Measurements from ENCODE around the gene ADRA2B.
A peak's percentile ranks its signal among the peaks of the same experiment; 100 is the strongest.

ADRA2B gene

DNA sequence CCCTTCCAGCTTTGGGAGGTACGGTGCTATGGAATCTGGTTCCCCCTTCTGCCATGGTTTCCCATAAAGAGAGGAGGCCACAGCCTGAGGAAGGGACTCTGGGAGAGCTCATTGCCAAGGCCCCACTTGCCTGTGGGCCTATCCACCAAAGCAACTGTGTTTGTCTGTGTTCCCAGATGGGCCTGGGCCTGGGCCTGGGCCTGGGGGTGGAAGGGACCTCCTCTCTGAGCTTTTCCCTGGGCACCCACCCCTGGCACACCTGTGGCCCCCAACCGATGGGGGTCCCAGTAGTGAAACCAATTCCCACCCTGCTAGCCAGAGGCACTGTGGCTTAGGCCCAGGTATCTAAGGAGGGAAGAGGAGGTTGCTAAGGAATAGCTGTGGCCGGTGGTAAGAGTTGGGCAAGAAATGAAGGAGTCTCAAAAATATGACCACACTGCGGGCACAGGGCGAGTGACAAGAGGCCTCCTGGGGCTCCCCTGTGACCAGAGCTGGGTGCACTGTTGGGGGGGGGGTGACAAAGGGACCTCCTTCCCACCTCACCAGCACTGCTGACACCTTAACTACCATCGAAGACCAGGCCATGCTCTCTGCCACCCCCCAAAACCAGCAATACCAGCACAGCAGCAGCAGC, 33.8 kb upstream of the ADRA2B start:
- no peak for DNase-seq (ENCODE audit: low read depth in 1 of 2, low spot score in 1 of 2)
- no peak overlapping the region for H3K4me3 ChIP-seq (replicated peaks; ENCODE audit: insufficient read depth, low read length)
- H3K27me3 ChIP-seq (ENCODE audit: insufficient read depth, poor library complexity, severe bottlenecking), result no peaks in the 10 kb centered on the region
- H3K27ac ChIP-seq (replicated peaks), result no peak overlapping the region
- TF ChIP-seq SPI1 (IDR thresholded peaks at IDR 0.05; ENCODE audit: borderline replicate concordance, low read depth), result no peak
- TF ChIP-seq POLR2AphosphoS5 (IDR thresholded peaks at IDR 0.05; ENCODE audit: low read depth), result no peak
- no peak for TF ChIP-seq GABPA (IDR thresholded peaks at IDR 0.05; ENCODE audit: low read depth)
- TF ChIP-seq CTCF (IDR thresholded peaks at IDR 0.05; ENCODE audit: insufficient read depth, low read length), result no peak
- TF ChIP-seq, protein P1, sequence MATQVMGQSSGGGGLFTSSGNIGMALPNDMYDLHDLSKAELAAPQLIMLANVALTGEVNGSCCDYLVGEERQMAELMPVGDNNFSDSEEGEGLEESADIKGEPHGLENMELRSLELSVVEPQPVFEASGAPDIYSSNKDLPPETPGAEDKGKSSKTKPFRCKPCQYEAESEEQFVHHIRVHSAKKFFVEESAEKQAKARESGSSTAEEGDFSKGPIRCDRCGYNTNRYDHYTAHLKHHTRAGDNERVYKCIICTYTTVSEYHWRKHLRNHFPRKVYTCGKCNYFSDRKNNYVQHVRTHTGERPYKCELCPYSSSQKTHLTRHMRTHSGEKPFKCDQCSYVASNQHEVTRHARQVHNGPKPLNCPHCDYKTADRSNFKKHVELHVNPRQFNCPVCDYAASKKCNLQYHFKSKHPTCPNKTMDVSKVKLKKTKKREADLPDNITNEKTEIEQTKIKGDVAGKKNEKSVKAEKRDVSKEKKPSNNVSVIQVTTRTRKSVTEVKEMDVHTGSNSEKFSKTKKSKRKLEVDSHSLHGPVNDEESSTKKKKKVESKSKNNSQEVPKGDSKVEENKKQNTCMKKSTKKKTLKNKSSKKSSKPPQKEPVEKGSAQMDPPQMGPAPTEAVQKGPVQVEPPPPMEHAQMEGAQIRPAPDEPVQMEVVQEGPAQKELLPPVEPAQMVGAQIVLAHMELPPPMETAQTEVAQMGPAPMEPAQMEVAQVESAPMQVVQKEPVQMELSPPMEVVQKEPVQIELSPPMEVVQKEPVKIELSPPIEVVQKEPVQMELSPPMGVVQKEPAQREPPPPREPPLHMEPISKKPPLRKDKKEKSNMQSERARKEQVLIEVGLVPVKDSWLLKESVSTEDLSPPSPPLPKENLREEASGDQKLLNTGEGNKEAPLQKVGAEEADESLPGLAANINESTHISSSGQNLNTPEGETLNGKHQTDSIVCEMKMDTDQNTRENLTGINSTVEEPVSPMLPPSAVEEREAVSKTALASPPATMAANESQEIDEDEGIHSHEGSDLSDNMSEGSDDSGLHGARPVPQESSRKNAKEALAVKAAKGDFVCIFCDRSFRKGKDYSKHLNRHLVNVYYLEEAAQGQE (IDR thresholded peaks at IDR 0.05; ENCODE audit: insufficient replicate concordance, low read depth), result no peak

DNA sequence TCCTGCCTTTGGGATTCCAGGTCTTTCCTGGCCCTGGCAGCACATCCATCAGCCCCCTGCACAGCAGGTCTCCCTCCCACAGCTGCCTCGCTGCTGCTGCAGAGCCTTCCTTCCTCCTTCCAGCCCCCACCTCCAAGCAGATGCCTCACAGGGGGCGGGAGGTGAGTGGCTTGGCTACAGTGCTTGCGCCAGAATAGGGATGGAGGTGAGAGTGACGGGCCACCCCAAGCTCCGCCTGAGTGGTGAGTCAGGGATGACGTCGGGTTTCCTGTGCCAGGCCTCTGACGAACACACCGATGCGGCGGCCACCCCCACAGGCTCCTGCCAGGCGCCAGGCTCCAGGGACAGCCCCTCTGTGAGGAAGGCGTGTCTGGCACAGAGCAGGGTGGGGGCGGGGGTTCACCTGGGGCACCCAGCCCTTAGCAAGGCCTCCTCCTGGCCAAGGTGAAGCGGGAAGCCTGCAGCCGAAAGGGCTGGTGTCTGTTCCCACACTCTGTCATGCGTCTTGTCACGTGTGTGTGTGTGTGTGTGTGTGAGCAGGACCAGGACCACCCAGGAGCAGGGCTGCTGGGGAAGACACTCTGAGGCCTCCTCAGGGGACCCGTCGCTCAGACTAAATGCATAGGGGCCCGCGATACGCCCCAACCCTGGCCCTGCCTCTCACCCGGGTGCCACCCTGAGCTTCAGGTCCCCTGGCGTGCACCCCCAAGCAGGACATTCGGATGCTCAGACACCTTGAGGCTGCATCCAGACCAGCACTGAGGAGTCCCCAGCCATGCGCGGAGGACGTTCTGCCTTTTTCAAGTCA, 32.2 kb upstream of the ADRA2B start:
- H3K27me3 ChIP-seq (ENCODE audit: insufficient read depth, poor library complexity, severe bottlenecking), result no peaks in the 10 kb centered on the region
- TF ChIP-seq CTCF (IDR thresholded peaks at IDR 0.05; ENCODE audit: insufficient read depth, low read length) (no peak), GABPA (IDR thresholded peaks at IDR 0.05; ENCODE audit: low read depth) (no peak), POLR2AphosphoS5 (IDR thresholded peaks at IDR 0.05; ENCODE audit: low read depth) (no peak), SPI1 (IDR thresholded peaks at IDR 0.05; ENCODE audit: borderline replicate concordance, low read depth) (no peak)
- TF ChIP-seq, protein P1 (IDR thresholded peaks at IDR 0.05; ENCODE audit: insufficient replicate concordance, low read depth), result no peak
- H3K27ac ChIP-seq (replicated peaks), result peak overlapping the region; percentile 23
- peak; percentile 92 to 96 for DNase-seq (ENCODE audit: low read depth in 1 of 2, low spot score in 1 of 2)
- no peak overlapping the region for H3K4me3 ChIP-seq (replicated peaks; ENCODE audit: insufficient read depth, low read length)

DNA sequence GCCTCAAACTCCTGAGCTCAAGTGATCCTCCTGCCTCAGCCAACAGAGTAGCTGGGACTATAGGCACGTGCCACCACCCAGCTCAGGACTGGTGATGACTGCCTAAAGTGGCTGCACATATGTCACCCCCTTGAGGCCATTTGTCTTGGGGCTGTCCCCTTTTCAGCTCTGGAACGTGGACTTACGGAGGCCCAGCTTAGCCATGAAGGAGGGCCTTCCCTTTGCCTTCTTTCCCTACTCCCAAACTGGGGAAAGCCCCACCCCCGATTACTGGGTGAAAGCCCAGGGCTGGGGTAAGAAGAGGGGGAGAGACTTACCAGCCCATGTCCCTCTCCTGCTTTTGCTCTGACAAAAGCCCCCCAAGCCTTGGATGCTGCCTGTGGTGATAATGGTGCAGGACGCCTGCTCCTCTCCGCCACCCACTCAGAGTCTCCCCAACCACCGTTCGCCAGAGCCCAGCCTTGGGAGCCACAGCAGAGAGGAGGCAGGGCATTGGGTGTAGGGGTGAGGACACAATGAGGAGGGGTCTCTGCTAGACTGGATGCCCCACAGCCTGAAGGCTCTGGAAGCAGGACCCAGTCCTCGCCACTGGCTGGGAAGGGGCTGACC, 31.3 kb upstream of the ADRA2B start:
- Histone ChIP-seq H3K4me3 (replicated peaks; ENCODE audit: insufficient read depth, low read length) (no peak overlapping the region), H3K27ac (replicated peaks) (no peak overlapping the region; the same call in 1 of the 2 replicates), H3K27me3 (ENCODE audit: insufficient read depth, poor library complexity, severe bottlenecking) (no peaks in the 10 kb centered on the region)
- TF ChIP-seq SPI1 (IDR thresholded peaks at IDR 0.05; ENCODE audit: borderline replicate concordance, low read depth) (no peak), CTCF (IDR thresholded peaks at IDR 0.05; ENCODE audit: insufficient read depth, low read length) (no peak), POLR2AphosphoS5 (IDR thresholded peaks at IDR 0.05; ENCODE audit: low read depth) (no peak), GABPA (IDR thresholded peaks at IDR 0.05; ENCODE audit: low read depth) (no peak)
- TF ChIP-seq, protein P1 (IDR thresholded peaks at IDR 0.05; ENCODE audit: insufficient replicate concordance, low read depth), result no peak
- no peak for DNase-seq (ENCODE audit: low read depth in 1 of 2, low spot score in 1 of 2)

Data from HL-60 (cell line).